Mesothelial cell of epicardium (in vitro differentiated cells): ENCODE measurements around the gene SAPCD2. TPM values are rescaled to one million over a fixed set of nuclear protein-coding genes. Genes with fewer than 3 reads are reported as not detected.

Source experiments
- DNase-seq, 2 experiments: peaks; one replicate each; pipeline ENCODE4 v3.0.0; 2021; ENCODE audit warnings: low spot score in 2 of 2; ENCODE audit not compliant: unreplicated experiment in 2 of 2
- H3K27ac Mint-ChIP-seq: 2 replicates; pipeline ENCODE4 v1.8.0; 2021; ENCODE audit warnings: mixed read lengths
- H3K27me3 Mint-ChIP-seq: 2 replicates; pipeline ENCODE4 v1.8.0; 2021; ENCODE audit warnings: low read depth, mixed read lengths
- H3K36me3 Mint-ChIP-seq: 2 replicates; pipeline ENCODE4 v1.8.0; 2021; ENCODE audit warnings: mixed read lengths
- H3K4me1 Mint-ChIP-seq: 2 replicates; pipeline ENCODE4 v1.8.0; 2021; ENCODE audit warnings: mixed read lengths
- H3K4me3 Mint-ChIP-seq: 2 replicates; pipeline ENCODE4 v1.8.0; 2021; ENCODE audit warnings: mild to moderate bottlenecking, moderate library complexity, mixed read lengths
- H3K9me3 Mint-ChIP-seq: 2 replicates; pipeline ENCODE4 v1.8.0; 2021; ENCODE audit warnings: mixed read lengths
- total RNA-seq: library from RNA; stranded (reverse); gene quantifications from 3 replicates; pipeline ENCODE4 v1.2.1, GENCODE V29; 2021
- TF ChIP-seq, protein P1 (sequence below): fragments of 200-600 bp; sonication (generic); IDR thresholded peaks from one replicate; pipeline ENCODE4 v1.5.0; 2021; ENCODE audit warnings: antibody characterized with exemption; ENCODE audit not compliant: unreplicated experiment

Gene SAPCD2
- total RNA-seq, 1 donor from 2014 or later = 5.9 TPM

GRCh38 chr9:137027369-137028262 is 42.7 kb downstream of the SAPCD2 start, which contains the start of gene ABCA2:
TSS of gene ABCA2 (minus strand) at chr9:137028237. CDS start at chr9:137028140, 97 bp downstream.
- DNase-seq = no peak
- Mint-ChIP-seq H3K4me1 (peaks cover 8% of the 10 kb centered on the region), H3K4me3 (peak within 1 kb of the TSS; percentile 77), H3K36me3 (no peaks in the 10 kb centered on the region), H3K27me3 (no peaks in the 10 kb centered on the region), H3K27ac (peak within 1 kb of the TSS; percentile 47), H3K9me3 (no peaks in the 10 kb centered on the region)
- TF ChIP-seq, protein P1, sequence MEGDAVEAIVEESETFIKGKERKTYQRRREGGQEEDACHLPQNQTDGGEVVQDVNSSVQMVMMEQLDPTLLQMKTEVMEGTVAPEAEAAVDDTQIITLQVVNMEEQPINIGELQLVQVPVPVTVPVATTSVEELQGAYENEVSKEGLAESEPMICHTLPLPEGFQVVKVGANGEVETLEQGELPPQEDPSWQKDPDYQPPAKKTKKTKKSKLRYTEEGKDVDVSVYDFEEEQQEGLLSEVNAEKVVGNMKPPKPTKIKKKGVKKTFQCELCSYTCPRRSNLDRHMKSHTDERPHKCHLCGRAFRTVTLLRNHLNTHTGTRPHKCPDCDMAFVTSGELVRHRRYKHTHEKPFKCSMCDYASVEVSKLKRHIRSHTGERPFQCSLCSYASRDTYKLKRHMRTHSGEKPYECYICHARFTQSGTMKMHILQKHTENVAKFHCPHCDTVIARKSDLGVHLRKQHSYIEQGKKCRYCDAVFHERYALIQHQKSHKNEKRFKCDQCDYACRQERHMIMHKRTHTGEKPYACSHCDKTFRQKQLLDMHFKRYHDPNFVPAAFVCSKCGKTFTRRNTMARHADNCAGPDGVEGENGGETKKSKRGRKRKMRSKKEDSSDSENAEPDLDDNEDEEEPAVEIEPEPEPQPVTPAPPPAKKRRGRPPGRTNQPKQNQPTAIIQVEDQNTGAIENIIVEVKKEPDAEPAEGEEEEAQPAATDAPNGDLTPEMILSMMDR = no peak

GRCh38 chr9:137026828-137027227 is 43.5 kb downstream of the SAPCD2 start:
- DNase-seq = no peak
- no peaks in the 10 kb centered on the region for H3K36me3 Mint-ChIP-seq
- peaks cover 8% of the 10 kb centered on the region for H3K4me1 Mint-ChIP-seq
- no peaks in the 10 kb centered on the region for H3K27me3 Mint-ChIP-seq
- TF ChIP-seq, protein P1 = no peak
- no peak overlapping the region for H3K27ac Mint-ChIP-seq
- H3K4me3 Mint-ChIP-seq = peak overlapping the region; percentile 77
- no peaks in the 10 kb centered on the region for H3K9me3 Mint-ChIP-seq

GRCh38 chr9:137026384-137026783 is 44.0 kb downstream of the SAPCD2 start:
- no peaks in the 10 kb centered on the region for H3K27me3 Mint-ChIP-seq
- H3K27ac Mint-ChIP-seq = no peak overlapping the region
- peak overlapping the region; percentile 77 for H3K4me3 Mint-ChIP-seq
- DNase-seq = no peak
- H3K36me3 Mint-ChIP-seq = no peaks in the 10 kb centered on the region
- H3K9me3 Mint-ChIP-seq = no peaks in the 10 kb centered on the region
- peaks cover 8% of the 10 kb centered on the region for H3K4me1 Mint-ChIP-seq
- TF ChIP-seq, protein P1 = no peak

DNA sequence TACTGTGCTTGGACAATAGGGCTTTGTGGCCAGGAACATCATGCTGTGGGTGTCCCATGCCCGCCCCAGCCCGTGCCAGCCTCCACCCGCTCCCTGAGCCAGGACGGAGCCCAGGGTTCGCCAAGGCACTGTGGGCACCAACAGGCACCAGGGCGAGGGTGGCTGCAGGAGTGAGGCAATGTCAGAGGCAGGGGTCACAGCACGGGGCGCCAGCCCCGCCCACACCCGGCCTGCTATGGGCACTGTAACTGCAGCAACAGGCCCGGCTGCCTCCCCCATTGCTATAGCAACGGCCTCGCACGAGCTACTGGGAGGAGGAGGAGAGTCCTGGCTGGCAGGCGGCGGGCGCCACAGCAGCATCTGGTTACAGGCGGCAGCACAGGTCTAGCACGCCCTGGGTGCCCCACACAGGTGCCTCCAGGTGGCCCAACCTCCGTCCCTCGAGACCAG is 44.8 kb downstream of the SAPCD2 start:
- peaks cover 8% of the 10 kb centered on the region for H3K4me1 Mint-ChIP-seq
- H3K27ac Mint-ChIP-seq = no peak overlapping the region
- TF ChIP-seq, protein P1 = no peak
- H3K9me3 Mint-ChIP-seq = no peaks in the 10 kb centered on the region
- H3K36me3 Mint-ChIP-seq = no peaks in the 10 kb centered on the region
- H3K27me3 Mint-ChIP-seq = no peaks in the 10 kb centered on the region
- no peak overlapping the region for H3K4me3 Mint-ChIP-seq
- DNase-seq = no peak

GRCh38 chr9:137023583-137023991 is 46.8 kb downstream of the SAPCD2 start:
- H3K27ac Mint-ChIP-seq = no peak overlapping the region
- TF ChIP-seq, protein P1 = no peak
- DNase-seq = no peak

More at GRCh38 chr9:137023583-137023991, 46.8 kb downstream of the SAPCD2 start:
- H3K4me3 Mint-ChIP-seq = no peak overlapping the region
- H3K27me3 Mint-ChIP-seq = no peaks in the 10 kb centered on the region
- H3K36me3 Mint-ChIP-seq = peaks cover under 1% of the 10 kb centered on the region
- no peaks in the 10 kb centered on the region for H3K9me3 Mint-ChIP-seq
- H3K4me1 Mint-ChIP-seq = peaks cover 3% of the 10 kb centered on the region
